MG63 (cell line): ENCODE results near the gene SIM2. TPM values are rescaled to one million over a fixed set of nuclear protein-coding genes. Genes with fewer than 3 reads are reported as not detected.

Experiments
- DNase-seq: peaks from one replicate; pipeline ENCODE4 v3.0.0-alpha.2; 2020
- H3K27me3 ChIP-seq: fragments of 250-450 bp; sonication (Bioruptor Pico); 2 replicates; pipeline ENCODE4 v1.5.1; 2020; ENCODE audit warnings: mild to moderate bottlenecking, moderate library complexity
- H3K36me3 ChIP-seq: fragments of 250-450 bp; sonication (Bioruptor Pico); 2 replicates; pipeline ENCODE4 v1.5.1; 2020; ENCODE audit warnings: mild to moderate bottlenecking, moderate library complexity
- H3K4me3 ChIP-seq: fragments of 250-450 bp; sonication (Bioruptor Pico); 2 replicates; pipeline ENCODE4 v1.5.1; 2020; ENCODE audit warnings: mild to moderate bottlenecking, moderate library complexity
- H3K9me3 ChIP-seq: fragments of 250-450 bp; sonication (Bioruptor Pico); 2 replicates; pipeline ENCODE4 v1.5.1; 2020; ENCODE audit warnings: mild to moderate bottlenecking, moderate library complexity
- total RNA-seq: library from RNA; depleted of rRNA; stranded (reverse); fragments of >200 nt; shearing (Covaris generic); gene quantifications from 2 replicates; pipeline ENCODE4 v1.2.3, GENCODE V29; 2014; ENCODE audit warnings: low replicate concordance

The SIM2 gene
- total RNA-seq, 1 experiment from 2014 or later: 4.4 TPM

DNA sequence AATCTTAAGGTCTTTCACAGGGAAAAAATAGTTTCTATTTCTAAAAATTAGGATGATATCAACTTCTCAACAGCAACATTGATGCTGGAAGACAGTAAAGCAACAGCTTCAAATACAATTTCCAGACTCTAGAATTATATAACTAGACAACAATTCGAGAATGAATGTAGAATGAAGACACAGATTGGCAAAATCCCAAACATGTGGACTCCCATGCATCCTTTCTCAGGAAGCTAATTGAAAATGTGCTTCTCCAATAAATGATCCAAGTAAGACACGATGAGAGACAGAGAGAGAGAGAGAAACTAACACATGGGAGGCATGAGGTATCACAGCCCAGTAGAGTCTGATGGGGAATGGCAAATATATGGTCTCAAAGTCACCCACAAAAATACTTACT lies 21.5 kb upstream of the SIM2 start:
- peaks cover 10% of the 10 kb centered on the region for H3K9me3 ChIP-seq
- H3K36me3 ChIP-seq: no peaks in the 10 kb centered on the region
- no peak for DNase-seq
- no peaks in the 10 kb centered on the region for H3K27me3 ChIP-seq
- H3K4me3 ChIP-seq: no peak overlapping the region

DNA sequence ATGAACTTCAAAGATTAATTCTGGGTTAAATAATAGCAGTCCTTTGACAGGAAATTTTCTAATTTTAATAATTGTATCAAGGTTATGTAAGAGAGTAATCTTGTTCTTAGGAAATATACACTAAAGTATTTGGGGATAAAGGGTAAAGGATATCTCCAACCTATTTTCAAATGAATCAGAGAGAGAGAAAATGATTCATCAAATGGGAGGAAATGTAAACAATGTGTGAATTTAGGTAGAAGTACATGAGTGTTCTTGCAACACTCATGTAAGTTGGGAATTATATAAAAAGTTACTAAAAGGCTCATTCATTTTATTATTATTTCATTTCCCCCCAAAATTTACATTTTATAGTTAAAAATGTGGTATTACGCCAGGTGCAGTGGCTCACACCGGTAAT lies 20.4 kb upstream of the SIM2 start:
- no peak overlapping the region for H3K4me3 ChIP-seq
- no peak for DNase-seq
- no peaks in the 10 kb centered on the region for H3K27me3 ChIP-seq
- H3K36me3 ChIP-seq: no peaks in the 10 kb centered on the region
- peaks cover 10% of the 10 kb centered on the region for H3K9me3 ChIP-seq

DNA sequence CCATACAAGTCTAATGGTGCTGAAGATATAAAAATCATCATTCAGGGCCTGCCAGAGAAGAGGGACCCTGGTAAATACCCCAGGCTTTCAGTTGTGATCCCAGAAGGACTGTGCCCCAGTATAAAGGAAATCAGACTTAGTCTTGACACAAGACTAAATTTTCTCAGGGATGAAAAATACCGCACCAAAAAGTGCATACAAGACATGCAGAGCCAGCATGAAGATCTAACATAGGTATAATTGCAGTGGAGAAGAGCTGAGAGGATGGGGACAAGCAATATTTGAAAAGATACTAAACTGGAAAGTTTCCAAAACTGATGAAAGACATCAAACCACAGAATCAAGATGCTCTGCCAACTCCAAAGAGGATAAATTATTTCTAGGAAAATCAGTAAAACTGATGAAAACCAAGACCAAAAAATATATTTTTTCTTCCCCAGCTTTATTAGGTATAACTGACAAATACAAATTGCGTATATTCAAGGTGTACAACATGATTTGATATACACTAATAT lies 17.7 kb upstream of the SIM2 start:
- no peak for DNase-seq
- Histone ChIP-seq H3K27me3 (no peaks in the 10 kb centered on the region), H3K36me3 (no peaks in the 10 kb centered on the region), H3K9me3 (peaks cover 10% of the 10 kb centered on the region), H3K4me3 (no peak overlapping the region)

DNA sequence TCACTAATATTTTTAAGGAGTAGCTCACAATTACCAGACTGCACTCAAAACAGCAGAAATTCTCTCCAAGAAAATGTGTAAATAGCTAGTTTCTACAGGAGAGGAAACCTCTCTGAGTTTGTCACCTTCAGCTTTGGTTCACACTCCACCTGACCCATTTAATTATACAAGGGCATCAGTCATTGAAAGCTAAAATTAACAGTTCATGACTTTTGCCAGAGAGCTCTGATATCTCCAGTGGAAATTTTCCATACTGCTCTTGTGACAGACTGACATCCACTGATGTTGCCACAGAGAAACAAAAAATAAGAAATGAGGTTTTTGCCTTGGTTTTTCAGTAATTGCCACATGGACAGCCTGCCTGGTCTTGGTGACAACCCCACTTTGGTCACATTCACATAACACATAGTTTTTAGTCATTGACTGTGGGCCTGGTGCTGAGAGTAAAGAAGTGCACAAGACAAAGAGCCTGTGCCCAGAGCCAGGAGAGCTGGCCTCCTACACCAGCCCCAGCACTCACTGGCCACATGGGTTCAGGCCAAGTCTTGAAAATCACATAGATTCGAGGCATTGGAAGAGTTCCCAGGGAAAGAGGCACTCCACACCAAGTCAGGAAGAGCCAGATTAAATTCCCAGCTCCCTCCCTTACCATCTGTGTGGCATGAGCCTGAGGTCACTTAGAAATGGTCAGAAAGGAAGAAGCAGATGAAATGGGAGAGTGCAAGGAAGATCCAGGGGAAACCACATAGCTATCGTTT lies 13.8 kb upstream of the SIM2 start:
- no peak overlapping the region for H3K4me3 ChIP-seq
- H3K36me3 ChIP-seq: no peaks in the 10 kb centered on the region
- H3K27me3 ChIP-seq: no peaks in the 10 kb centered on the region
- peak; percentile 77 for DNase-seq
- peaks cover 10% of the 10 kb centered on the region for H3K9me3 ChIP-seq

DNA sequence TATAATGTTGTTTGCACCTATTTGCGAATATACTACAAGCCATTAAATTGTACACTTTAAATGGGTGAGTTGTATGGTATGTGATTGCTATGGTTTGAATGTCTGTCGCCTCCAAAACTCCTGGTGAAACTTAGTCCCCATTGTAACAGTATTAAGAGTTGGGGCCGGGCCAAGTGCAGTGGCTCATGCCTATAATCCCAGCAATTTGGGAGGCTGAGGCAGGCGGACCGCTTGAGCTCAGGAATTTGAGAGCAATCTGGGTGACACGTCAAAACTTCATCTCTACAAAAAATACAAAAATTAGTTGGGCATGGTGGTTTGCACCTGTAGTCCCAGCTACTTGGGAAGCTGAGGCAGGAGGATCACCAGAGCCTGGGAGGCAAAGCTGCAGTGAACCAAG lies 12.0 kb upstream of the SIM2 start:
- 0 out of 2 replicates have a peak, but pooled peaks cover under 1% of the 10 kb centered on the region for H3K9me3 ChIP-seq
- no peaks in the 10 kb centered on the region for H3K36me3 ChIP-seq
- H3K4me3 ChIP-seq: no peak overlapping the region
- H3K27me3 ChIP-seq: no peaks in the 10 kb centered on the region
- no peak for DNase-seq

DNA sequence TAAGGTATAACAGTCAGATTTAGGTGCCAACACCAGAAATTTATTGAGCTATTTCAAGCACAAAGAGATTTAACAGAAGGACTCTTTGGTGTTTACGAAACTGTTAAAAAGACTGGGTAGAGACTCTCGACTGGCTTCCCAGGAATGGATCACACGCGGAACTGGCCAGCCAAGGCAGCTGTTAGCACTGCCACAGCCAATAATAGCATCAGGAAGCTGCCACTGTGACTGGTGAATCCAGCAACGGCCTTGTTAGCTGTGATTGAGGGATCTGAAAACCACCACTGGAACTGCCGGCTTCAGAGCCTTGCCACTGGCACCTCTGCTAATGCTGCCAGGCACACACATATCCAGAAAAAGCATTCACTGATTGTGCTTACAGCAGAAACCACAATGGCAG lies 10.6 kb upstream of the SIM2 start:
- Histone ChIP-seq H3K27me3 (no peaks in the 10 kb centered on the region), H3K36me3 (no peaks in the 10 kb centered on the region), H3K9me3 (no peaks in the 10 kb centered on the region), H3K4me3 (no peak overlapping the region)
- no peak for DNase-seq

DNA sequence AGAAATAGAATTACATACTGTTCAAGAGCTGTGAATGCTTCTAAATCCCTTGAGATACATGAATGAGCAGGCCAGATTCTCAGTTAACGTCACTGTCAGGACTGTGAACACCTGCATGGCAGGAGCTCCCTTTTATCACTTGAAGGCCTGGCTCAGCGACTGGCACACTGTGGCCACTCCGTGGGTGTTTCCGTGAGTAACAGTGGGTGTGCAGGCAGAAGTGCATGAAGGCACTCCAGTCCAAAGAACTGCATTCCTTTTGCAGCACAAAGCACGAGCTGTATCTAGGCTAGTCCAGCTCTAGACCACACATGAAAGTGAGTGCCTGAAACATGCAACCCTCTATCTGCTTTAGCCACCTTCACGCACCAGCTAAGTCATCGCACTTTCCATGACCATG lies 9.6 kb upstream of the SIM2 start:
- no peak for DNase-seq
- H3K4me3 ChIP-seq: no peak overlapping the region
- H3K36me3 ChIP-seq: no peaks in the 10 kb centered on the region
- H3K27me3 ChIP-seq: no peaks in the 10 kb centered on the region
- no peaks in the 10 kb centered on the region for H3K9me3 ChIP-seq

DNA sequence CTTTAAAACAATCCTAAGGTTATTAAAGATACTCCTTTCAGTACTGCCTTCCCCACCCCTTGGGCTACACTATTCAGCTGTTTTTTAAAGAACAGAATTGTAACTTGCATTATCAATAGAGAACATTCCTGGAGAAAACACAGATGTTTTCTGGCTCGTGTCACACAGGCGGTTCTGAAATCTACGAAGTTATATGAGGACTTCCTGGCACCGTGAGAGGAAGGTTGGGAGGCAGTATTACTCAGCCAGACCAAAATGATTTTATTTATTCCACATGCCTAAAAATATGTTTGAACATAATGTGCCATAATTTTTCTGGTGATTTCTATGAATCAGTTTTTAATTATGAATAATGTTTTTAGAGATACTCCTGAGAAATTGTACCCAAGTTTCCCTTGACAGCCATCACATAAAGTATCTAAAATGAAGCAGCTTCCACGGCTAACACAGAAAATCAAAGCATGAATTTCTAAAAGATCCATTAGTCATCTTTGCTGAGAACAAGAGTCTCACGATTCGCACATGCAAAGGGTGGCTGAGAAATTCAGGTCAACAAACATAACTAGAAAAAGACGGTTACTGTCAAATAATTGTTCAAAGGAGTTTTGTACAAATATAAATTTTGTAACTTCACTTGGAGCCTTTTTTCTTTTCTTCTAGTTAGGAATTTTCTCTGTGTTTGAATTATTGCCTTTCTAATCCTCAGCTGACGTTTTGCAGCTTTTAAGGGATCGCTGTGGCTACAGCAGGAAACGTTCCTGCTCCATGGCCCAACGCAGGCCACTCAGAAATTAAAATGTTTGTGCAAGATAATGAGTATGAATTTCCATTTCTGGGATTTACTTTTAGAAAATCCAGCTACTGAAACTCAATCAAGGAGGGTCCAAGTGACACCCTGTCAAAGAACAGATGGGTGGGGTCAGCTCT lies 8.0 kb upstream of the SIM2 start:
- Histone ChIP-seq H3K27me3 (no peaks in the 10 kb centered on the region), H3K9me3 (no peaks in the 10 kb centered on the region), H3K4me3 (no peak overlapping the region), H3K36me3 (no peaks in the 10 kb centered on the region)
- peak; percentile 32 for DNase-seq

DNA sequence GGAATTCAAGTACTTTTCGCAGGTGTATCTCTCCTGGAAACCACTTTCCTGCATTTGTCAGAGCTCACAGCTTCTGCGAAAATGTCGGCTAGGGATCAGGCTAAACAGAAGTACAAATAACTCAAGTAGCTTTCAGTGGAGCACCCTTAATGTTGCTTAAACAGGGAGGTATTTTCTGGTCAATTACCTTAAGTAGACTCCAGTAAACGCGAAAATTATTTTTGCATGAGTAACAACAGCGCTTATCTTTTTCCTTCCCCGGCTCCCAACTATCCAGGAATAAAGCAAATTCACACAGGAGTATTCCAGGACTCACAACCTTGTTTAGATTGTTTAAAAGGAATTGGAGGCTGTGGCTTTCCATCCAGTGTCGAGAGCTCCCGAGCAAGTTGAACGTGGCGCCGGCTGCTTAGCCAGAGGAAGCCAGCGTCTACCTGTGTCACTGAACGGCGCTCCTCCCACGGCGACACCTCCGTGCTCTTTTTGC lies 7.3 kb upstream of the SIM2 start:
- DNase-seq: no peak
- Histone ChIP-seq H3K36me3 (no peaks in the 10 kb centered on the region), H3K27me3 (no peaks in the 10 kb centered on the region), H3K4me3 (no peak overlapping the region), H3K9me3 (no peaks in the 10 kb centered on the region)

DNA sequence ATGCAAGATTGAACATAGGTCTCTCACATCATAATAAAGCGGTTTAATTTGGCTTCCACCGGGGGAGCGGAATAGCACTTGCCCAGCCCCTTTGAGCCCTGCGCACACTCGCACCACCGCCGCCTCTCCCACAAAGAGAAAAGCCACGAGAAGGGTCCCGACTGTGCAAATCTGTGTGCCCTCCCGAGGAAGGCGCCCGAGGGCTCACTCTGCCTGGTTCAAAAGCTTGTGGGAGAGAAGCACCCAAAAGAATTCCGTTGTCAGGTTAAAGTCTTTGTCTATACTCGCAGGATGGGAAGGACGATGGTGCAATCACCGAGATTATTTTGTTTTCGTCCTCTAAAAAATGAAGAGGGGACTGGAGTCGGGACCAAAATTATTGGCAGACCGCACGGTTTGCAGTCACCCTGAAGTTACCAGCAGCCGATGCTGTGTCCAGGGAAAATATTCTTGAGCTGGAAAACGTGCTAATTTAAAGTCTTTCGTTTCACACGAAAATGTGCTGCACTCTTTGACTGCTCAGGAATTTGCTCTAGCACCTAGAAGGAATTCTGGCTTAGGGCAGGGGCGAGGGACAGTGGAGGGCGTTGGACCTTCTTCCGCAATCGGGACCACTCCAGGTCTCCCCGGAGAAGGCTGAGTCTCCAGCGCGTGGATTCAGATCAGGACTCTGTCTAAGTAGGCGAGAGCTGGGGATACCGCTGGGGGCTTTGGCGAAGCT lies 6.6 kb upstream of the SIM2 start:
- Histone ChIP-seq H3K4me3 (peak overlapping the region; percentile 25), H3K27me3 (no peaks in the 10 kb centered on the region), H3K36me3 (no peaks in the 10 kb centered on the region), H3K9me3 (no peaks in the 10 kb centered on the region)
- DNase-seq: no peak

DNA sequence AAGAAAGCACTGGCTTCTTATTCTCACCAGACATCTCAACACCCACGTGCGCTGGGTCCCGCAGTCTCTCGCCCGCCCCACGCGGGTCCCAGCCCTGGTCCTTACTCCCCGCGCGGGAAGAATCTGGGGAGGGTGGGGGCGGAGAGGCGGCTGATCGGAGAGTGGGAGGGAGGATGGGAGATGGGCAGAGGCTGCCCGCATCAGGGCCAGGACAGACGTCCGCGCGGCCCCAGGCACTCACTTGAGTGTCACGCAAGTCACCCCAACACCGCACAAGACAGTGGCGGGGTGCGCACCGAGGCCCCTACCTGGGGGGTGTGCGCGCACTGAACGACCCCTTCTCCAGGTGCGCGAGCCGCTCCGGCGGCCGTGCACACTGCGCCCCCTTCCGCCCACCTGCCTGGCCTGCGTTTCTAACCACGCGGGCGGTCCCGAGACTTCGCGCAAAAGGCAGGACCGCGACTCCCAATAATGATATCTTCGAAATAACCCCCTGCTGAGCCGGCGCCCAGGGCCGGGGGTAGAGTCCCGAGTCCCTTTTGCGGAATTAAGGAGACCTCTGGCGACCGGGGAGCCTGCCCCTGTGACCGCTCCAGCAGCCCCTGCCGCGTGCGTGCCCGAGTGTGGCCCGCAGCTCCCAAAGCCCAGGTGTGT lies 6.0 kb upstream of the SIM2 start:
- Histone ChIP-seq H3K36me3 (no peaks in the 10 kb centered on the region), H3K9me3 (no peaks in the 10 kb centered on the region), H3K4me3 (peak overlapping the region; percentile 25), H3K27me3 (no peaks in the 10 kb centered on the region)
- no peak for DNase-seq

DNA sequence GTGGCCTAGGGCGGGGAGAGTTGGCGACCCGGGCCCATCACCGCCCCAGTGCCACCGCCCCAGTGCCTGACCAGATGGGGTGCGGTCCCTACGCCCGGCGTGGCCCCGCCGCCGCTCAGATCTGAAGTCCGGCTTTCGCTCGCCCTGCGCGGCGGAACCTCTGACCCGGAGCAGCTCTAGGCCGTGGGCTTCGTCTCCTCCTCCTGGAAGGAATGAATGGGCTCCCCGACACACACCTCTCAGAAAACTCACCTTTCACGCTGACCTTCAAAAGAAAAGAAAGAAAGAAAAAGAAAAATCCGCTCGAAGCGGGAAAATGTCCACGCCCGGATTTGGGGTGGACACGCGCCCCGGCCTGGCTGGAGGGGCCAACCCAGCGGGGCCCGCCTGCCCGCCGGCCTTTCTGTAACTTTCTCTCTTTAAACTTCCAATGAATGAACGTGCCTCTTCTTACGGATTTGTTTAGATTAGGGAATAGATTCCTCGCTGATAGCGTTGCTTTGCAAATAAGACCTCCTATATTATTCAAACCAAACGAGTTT lies 5.4 kb upstream of the SIM2 start:
- no peaks in the 10 kb centered on the region for H3K27me3 ChIP-seq
- no peaks in the 10 kb centered on the region for H3K36me3 ChIP-seq
- no peaks in the 10 kb centered on the region; the same call in 1 of the 2 replicates for H3K9me3 ChIP-seq
- no peak for DNase-seq
- no peak overlapping the region for H3K4me3 ChIP-seq

DNA sequence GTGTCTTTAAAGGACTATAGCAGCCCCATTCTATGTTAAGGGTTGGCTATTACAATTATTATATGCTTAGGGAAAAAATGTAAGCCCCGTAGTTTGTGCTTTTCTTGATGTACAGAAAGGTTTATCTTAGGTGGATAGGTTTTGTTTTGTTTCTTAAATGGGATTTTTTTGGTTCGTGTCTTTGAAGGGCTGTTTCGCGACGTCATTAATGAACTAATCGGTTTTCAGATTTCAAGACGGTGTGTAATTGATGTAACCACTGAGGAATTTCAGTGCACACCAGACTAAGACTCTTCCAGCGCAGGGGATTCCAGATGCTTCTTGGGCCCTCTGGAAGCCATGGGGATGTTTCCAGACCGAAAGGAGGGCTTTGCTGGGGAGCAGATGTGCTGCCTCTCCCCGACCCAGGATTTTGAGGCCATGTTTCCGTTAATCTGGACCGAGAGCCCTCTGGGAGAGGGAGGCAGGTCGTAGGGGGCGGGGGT lies 4.8 kb upstream of the SIM2 start:
- Histone ChIP-seq H3K27me3 (no peaks in the 10 kb centered on the region), H3K9me3 (no peaks in the 10 kb centered on the region; the same call in 1 of the 2 replicates), H3K36me3 (no peaks in the 10 kb centered on the region), H3K4me3 (no peak overlapping the region)
- DNase-seq: no peak

DNA sequence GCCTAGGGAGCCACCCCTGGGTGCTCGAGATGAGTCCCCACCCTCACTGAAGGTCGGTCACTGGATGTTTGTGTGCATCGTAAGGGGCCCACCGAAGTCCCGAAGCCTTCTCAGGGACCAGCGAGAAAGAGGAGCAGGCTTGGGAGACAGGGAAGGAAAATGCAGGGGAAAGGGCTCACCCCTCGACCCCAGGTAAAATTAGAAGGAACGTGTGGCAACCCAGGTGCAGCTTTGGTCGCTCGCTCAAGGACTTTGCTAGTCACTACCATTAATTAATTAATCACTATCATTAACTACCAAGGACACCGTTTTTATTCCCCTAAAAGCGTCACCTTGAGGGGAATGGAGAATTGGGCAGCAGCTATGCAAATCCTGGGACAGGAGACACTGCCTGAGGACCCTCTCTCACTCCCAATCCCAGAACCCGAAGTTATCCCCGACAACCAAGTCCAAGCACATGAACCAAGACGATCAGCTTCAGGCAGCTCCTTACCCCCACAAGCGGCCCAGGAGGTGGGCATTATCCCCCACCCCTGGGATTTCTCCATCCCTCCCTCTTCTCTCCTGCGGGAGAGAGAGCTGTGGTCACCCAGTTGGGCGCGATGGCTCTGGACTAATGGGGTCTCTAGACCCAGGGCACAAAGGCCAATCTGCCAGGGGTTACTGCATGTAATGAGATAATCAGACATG lies 4.2 kb upstream of the SIM2 start:
- Histone ChIP-seq H3K9me3 (no peaks in the 10 kb centered on the region; the same call in 1 of the 2 replicates), H3K4me3 (no peak overlapping the region), H3K27me3 (no peaks in the 10 kb centered on the region), H3K36me3 (no peaks in the 10 kb centered on the region)
- no peak for DNase-seq

DNA sequence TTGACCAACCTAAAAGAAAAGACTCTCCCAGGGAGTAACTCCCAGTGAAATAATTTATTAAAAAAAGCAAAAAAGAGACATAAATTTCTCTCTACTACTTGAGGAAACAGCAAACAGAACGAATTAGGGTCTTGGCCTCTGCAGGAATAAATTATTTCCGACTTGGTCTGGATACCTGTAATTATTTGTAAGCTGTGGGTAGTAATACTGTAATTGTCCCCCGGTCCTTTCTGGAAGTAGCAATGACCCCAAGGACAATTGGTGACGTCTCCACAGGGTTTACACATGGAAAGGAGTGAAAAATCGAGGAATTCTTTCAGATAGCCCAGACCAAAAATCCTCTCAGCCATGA lies 3.7 kb upstream of the SIM2 start:
- no peak for DNase-seq
- Histone ChIP-seq H3K36me3 (no peaks in the 10 kb centered on the region), H3K9me3 (no peaks in the 10 kb centered on the region; the same call in 1 of the 2 replicates), H3K27me3 (no peaks in the 10 kb centered on the region), H3K4me3 (no peak overlapping the region)
